ELF-1 (cell line): ENCODE data around the gene LHFPL3.

Experiments
- DNase-seq: peaks from one replicate; pipeline ENCODE4 v3.0.0-alpha.2; 2016; ENCODE audit warnings: low read depth, low spot score

The LHFPL3 gene

DNA sequence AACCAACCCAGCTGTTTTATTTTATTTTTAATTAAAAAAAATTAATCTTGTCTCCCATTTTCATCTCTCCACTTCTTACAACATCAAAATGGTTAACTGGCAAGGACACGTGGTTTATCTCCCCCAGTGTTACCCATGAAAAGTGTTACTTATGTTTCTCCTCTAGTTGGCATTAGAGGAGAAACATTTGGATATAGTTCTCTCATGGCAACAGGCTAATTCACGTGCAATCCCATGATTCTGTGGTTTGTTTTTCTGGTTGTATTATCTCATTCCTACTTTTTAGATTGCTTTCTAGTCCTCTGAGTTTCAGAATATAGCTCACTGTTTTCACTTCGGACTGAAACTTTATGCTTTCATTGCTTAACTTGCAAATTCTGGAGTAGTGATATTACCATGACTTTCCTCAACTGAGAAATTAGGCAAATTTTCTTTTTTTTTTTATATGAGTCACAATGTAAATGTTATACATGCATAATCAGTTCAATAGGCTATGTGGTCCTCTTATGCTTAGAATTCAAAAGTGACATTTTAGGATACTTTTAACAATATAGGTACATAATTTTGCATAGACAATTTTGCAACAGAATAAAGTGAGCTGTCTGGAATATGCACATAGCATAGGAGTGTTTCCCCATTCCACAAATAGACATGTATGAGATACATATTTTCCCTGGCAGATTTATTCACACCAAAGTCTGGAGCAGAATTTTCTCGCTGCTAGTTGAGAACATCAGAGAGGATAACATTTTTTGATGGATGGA, 43.0 kb downstream of the LHFPL3 start:
- no peak for DNase-seq

DNA sequence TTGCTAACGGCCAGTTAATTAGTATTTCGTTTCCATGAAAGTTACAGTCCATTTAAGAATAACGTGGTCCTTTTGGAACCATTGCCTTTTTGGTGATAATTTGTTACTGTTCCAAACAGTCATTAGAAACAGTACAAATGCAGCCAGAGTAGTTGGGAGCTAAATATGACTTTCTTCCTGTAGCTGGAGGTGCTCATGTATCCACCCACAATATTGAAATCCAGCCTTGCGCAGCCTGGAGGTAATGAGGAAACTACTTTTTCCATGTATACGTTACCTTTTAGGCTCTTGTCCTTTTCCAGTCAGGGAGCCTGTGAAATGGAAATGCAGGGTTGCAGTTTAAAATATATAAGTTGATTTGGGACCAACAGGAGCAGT, 43.6 kb downstream of the LHFPL3 start:
- no peak for DNase-seq

DNA sequence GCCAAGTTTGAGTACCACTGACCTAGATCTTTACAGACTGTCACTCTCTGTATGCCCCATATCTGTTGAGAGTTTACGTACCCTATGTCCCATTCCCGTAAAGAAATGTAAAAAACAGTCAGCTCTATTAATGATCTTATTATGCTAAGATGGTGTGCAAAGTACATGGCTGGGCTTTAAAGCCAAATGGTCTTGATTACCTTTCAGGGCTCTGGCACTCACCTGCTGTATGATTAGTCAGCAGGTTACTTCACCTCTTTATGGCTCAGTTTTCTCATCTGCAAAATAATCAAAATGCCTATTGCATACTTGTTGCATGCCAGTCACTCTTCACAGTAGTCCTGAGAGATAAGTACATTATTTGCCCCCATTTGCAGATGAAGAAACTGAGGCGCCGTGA, 54.2 kb downstream of the LHFPL3 start:
- DNase-seq, result no peak

DNA sequence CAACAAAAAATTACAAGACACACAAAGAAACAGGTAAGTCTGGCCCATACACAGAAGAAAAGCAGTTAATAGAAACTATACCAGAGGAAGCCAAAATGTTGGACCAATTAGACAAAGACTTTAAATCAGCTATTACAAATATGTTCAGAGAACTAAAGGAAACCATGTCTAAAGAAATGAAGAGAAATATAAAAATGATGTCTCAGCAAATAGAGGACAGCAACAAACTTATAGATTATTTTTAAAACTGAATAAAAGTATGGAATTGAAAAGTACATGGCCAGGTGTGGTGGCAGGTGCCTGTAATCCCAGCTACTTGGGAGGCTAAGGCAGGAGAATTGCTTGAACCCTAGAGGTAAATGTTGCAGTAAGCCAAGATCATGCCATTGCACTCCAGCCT, 58.5 kb downstream of the LHFPL3 start:
- DNase-seq, result no peak

DNA sequence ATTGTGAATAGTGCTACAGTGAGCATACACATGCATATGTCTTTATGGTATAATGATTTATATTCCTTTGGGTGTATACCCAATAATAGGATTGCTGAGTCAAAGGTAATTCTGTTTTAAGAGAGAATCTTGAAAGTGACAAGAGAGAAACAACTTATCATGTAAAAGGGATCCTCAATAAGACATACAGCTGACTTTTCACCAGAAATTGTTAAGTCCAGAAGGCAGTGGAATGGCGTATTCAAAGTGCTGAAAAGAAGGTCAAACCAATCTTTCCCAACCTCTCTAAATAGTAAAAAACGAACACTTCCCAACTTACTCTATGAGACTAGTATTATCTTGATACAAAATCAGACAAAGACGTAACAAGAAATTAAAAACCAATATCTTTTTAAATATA, 59.8 kb downstream of the LHFPL3 start:
- no peak for DNase-seq

DNA sequence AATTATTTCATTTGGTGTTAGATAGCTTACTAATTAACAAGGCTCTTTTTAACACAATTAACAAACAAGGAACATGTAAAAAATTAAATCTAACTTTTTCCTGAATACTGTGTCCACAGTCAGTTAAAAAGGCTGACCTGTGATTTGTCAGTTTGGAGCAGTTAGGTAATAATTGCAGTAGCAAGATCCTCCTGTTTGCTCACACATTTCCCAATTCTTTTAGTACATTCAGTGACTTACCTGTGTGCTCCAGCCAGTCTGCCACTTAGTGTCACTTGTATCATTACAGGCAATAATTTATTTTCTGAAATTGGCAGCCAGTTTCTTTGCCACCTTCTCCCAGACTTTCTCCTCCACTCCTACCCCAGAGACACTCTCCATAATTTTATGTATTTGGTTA, 66.8 kb downstream of the LHFPL3 start:
- no peak for DNase-seq

DNA sequence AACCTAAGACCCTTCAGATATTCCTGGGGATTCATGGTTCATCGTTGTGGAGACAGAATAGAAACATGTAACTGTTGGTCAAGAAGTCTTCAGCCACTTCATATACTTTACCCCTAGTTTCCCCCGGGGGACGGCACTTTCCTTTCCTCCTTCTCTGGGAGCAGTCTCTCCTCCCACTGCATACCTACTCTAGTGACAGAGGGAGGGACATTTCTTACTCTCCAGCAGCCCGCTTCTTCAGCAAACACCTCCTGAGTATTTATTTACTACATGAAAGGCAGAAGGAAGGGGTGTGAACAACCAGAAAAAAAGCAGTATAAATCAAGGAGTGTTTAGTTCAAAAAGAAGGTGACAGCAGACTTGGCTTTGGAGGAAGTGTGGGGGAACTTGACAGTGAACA, 69.0 kb downstream of the LHFPL3 start:
- DNase-seq, result no peak

DNA sequence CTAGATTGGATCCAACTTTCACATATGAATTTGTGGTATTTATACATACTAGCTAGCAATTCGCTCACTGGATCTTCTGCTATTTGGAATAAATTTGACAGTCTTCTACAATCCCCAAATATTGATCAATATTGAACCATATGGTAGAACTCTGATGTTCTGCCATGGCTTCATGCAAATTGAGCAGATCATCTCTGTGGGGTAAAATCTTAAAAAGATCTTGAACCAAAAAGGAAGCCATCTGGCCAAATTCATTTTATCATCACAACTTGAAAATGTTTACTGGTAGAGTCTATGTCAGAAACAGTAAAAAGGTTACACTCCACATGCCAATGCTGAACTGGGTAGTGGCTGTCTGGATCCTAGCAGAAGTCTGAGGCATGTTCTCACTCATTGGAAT, 80.0 kb downstream of the LHFPL3 start:
- no peak for DNase-seq

DNA sequence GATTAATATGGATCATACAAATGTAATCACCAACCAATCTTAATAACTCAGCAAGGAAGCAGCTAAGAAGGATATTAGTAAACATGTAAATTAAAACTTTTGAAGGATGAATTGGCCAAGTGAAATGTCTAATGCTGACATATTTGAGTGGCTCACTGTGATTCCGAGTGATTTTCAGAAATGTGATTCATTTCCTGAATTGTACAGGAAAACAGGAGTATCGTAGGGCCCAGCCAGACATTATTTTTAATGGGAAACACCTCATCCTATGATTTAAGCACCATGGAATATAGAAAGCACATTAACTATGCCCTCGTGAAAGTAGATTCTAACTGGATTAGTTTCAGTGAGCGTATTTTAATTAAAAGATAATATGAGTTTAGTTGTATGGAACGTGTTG, 82.3 kb downstream of the LHFPL3 start:
- DNase-seq, result no peak

DNA sequence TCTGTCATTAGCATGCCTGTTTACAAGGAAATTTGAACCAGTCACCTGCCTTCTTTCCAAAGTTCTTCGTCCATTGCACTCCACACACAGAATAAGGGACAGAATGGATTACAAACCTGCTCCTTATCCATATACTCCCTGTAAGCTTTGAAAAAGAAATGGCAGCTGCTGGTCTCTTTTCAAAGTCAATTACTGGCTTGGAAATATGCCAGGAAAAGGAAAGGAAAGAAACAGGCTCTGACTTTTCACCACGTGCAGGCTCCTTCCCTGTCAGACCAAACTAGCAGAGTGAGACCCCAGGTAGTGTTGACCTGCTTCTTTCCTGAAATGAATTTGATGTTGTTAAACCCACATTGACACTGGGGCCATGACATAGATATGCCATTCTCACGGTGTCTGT, 84.5 kb downstream of the LHFPL3 start:
- DNase-seq, result no peak

DNA sequence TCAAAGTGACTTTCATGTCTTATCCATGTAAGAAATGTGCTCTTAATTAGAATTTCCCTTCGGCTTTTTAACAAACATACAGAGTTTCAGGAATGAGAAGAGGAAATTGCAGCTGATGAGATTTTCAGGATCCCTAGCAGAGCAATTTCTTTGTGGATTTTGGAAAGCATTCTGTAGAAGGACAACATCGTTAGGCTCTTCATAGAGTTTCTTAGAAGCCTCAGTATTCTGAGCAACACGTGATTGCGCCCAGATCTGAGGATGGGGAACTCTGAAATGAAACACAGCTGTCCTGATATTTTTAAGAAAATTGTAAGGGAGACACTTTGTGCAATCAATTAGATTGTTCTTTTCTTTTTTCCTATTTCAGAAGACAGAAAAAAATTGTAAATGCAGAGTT, 85.8 kb downstream of the LHFPL3 start:
- no peak for DNase-seq

DNA sequence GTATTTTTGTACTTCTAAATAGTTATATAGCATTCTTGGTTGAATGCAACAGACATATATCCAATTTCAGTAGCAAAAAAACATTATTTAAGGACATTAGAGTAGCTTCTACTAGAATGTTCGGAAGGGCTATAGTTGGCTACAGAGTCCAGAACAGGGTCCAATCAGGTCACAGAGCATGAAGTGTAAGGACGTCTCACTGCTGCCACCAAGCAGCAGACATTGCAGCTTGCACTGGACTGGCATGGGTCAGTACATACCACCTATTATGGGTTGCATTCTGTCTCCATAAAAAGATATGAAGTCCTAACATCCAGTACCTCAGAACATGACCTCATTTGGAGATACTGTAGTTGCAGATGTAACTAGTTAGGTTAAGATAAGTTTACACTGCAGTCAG, 87.3 kb downstream of the LHFPL3 start:
- DNase-seq, result no peak

DNA sequence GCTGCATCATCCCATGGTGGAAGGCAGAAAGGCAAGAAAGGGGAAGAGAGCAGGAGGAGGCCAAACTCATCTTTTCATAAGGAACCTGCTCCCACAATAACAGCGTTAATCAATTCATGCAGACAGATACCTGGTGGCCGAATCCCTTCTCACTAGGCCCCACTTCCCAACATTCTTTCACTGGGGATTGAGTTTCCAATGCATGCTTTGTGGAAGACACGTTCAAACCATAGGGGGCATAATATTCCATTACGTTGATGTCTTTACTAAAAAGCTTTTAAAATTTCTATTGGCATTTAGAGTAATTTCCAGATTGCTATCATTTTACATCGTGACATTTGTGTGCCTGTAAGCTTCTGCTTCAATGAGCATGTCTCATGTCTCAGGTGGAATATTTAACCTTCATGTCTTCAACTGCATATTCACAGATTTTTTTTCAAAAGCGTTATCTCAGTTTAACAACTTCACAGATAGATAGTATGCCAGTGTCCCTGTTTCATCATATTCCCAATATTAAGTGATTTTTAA, 88.5 kb downstream of the LHFPL3 start:
- DNase-seq, result no peak

DNA sequence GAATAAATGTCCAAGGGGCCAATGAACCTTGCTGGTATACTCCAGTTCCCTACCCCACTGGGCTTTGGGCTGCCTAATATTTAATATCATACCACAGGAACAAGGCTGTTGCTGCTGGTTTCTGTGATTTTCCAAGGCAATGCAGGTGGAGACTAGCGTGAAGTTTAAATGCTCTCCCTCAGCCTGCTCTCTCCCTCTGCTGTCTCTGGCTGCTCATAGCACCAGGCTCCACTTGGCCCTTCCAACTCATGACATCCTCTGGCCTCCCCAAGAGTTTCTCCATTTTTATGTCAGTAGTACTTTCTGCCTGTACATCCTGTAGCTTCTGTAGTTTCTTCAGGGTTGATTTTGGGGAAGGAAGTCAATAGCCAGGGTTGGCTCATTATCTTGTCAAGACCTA, 103.5 kb downstream of the LHFPL3 start:
- no peak for DNase-seq

DNA sequence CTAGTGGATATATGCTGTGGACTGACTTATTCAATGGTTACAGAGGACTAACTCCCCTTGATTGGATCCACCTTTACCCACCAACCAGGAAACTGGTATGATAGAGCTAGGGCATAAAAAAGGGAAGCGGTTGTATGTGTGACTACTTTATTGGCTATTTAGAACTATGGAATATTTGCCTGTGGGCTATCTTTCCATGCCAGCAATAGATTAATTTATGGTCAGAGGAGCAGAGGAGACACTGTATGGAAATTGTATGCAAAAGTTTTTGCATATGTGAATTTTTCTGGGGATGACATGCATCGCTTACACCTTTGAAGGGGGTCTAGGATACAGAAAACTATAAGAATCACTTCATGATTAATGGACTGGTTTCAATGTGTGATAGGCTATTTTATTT, 105.7 kb downstream of the LHFPL3 start:
- no peak for DNase-seq

DNA sequence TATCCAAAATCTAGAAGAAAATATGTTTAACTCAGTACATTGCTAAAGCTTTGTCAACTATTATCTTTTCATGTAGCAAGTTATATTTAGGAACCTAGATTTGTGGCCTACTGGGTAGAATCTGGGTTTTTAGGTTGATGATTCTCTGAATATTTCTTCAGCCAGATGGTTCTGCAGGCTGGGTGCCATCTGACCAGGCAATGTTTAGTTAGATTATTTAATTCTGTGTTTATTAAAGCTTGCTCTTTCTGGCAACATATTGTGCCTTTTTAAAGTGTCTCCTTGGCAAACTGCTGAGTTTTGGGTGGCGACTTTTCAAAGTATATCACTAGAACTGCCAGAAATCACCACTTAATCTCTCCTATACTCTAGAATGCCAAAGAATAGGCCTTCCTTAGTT, 114.1 kb downstream of the LHFPL3 start:
- no peak for DNase-seq

DNA sequence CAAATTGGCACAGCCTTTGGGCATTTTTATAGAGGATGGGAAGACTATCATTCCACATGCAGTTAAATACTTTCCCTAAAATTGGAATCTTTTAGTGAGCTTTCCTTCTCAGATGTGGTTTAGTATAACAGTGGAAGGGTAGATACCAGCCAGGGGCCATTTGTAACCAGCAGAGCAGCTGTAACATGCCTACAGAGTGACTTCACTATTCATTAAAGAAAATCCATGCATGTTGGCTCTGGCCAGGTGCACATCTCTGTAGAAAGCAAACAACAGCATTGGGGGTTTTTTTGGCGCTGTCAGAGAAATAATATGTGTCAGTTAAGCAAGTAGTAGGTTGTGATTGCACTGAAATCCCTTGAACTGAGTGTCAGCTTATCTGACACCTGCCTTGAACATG, 115.6 kb downstream of the LHFPL3 start:
- DNase-seq, result no peak

DNA sequence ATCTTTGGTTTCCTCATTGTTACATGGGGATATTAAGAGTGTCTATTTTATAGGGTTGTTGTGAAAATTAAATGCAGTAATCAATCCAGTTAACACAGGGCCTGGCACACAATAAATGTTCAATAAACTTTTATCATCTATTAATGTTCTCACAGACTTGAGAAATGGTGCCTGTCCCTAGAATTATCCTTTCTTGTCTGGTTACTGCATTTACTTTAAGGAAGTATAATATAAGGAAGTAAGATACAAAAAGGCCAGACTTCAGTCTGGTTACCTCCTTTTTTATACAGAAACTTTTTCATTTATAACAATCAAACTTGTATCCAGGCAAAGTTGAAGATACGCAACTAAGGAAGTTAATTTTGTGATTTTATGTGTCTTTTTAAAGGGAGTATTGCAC, 117.0 kb downstream of the LHFPL3 start:
- no peak for DNase-seq

DNA sequence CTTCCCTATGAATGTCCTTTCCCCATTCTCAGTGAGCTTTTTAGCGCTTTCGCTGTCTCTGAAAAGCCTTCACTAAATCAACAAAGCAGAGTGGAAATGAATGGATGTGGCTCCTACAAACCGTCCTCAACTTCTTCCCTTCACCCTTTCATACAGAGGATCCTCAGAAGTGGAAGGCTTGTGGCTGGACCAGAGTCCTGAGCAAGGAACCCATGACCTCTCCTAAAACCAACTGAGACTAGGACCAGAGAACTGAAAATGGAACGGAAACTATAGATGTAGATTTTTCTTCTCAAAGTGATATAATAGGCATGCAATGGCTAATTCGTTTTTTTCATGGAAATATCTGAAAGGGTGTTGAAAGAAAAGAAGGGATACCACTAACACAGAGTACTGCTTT, 122.5 kb downstream of the LHFPL3 start:
- DNase-seq, result no peak

DNA sequence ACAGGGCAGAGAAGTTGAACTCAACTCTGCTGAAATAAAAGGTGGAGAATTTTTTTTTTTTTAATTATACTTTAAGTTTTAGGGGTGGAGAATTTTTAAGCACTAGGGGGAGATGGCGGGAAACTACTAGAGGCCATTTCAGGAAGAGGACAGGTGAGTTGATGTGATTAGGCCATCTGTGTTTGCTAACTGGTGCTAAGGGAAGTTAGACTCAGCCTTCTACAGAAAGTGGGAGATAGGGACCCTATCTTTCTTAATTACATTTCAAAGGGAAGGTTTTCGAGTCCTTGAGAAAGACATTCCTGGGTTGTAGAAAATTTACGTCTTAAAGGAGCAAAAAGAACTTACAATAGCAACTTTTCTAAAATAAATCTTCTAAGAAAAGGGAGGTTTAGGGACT, 124.8 kb downstream of the LHFPL3 start:
- no peak for DNase-seq

DNA sequence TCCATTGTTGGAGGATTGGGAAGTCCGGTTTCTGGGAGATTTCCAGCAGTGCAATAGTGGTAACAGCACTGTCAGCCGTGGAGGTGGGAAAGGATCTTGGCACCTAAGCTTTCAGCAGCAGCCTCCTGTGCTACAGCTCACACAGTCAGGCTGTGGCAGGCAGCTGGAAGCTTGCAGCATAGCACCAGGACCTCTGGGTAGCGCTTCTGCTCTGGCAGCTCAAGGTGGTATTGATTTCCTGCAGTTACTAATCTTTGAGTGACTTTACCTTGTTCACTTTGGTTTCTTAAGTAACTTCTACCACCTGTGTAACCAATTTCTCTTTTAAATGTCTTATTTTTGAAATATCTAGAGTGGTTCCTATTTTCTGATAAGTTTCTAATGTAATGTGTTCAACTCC, 130.5 kb downstream of the LHFPL3 start:
- no peak for DNase-seq

DNA sequence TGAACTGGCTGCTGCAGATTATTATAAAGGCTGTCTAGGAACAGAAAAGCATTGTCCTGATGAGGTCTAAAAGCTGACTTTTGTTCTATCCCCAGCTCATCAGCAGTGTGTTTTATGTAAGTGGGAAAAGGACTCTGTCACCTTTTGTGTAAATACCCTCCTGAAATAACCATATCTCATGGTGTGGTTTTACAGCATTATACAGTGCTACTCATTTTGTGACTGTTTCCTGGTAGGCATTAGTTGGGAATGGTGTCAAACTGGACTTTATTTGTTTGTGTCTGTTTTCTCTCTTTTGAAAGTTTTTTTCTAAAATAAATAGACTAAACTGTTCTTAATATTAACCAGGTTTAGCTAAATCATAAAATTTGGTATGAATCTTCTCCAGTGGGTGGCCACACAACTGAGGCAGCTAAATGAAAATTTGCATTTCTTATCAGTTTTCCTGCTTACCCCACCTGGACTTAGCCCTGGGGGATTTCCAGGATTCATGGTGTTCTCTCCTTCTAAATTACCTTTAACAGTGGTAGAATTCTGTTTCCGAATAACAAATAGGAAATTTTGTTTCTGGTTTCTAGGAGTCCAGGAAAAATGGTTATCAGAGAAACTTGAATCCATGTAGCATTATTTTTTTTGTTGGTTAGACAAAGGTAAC, 140.9 kb downstream of the LHFPL3 start:
- DNase-seq, result no peak

DNA sequence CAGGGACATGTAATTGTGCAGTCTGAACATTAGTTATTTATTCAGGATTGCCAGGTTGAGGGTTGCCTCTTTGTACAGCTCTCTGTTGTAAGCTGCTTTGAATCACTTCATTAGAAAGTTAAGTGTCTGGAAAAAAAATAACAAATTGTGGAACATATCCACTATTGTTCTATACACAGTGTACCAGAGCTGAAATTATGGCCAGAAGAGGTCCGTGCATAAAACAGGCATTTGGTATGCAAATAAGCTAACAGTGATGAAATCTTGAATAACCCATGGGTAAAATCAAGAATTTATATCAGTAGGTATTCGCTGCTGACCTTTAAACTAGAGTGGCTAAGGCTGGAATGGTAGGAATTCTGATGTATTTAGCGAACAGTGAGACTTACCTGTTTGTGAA, 152.1 kb downstream of the LHFPL3 start:
- DNase-seq, result no peak
